ENCODE measurements around the gene ZNF782.
"Not testable (repeated sequence)": the region's sequence is repeated elsewhere in the genome, so short reads cannot be mapped to it uniquely, and the experiment has no call there.

The ZNF782 gene

DNA sequence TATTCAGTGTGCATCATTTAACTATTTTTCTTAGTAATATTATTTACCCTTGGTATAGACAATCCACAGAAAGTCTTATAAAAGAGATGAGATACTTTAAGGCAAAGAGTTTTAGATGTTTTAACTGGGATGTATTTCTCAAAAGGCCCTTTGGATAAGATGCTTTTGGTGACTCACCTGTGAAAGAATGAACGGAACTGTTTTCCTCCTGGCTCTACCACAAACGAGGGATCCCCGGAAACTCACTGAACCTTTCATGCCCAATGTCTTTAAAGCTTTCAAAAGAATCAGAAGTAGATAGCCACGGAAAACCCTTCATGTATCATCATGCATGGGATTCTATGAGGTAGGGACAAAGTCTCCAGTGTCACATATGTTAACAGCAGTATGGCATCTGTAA is 1.6 kb downstream of the ZNF782 start:
- no peak for DNase-seq

DNA sequence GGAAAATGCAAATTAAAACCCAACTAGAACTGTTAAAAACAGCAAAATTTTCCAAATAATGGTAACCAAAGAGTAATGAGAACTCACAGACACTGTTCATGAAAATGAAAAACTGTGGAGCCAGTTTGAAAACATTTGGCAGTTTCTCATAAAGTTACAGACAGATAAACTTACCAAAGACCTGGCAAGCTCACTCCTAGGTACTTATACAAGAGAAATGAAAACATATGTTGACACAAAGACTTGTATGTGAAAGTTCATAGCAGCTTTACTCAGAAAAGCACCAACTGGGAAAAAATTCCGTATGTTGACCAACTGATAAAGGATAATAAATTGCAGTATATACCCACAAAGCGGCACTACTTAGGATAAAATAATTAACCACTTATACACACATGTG is 10.3 kb downstream of the ZNF782 start:
- no peak for DNase-seq

DNA sequence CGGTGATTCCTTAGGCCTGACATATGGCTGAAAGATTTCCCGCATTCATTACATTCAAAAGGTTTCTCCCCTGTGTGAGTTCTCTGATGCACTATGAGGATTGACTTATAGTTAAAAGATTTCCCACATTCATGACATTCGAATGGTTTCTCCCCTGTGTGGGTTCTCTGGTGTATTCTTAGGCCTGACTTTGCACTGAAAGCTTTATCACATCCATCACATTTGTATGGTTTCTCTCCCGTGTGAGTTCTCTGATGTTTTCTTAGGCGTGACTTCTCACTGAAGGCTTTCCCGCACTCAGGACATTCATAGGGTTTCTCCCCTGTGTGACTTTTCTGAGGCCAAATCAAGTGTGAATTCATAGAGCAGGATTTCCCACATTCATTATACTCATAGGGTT is 35.8 kb downstream of the ZNF782 start:
- no peak for DNase-seq

DNA sequence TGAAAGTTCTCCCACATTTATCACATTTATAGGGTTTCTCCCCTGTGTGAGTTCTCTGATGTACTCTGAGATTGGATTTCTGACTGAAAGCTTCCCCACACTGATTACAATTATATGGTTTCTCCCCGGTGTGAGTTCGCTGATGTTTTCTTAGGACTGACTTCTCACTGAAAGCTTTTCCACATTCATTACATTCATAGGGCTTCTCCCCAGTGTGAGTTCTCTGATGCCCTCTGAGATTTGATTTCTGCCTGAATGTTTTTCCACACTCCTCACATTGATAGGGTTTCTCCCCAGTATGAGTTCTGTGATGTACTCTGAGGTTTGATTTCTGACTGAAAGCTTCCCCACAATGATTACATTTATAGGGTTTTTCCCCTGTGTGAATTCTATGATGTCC is 36.3 kb downstream of the ZNF782 start:
- DNase-seq: no peak

DNA sequence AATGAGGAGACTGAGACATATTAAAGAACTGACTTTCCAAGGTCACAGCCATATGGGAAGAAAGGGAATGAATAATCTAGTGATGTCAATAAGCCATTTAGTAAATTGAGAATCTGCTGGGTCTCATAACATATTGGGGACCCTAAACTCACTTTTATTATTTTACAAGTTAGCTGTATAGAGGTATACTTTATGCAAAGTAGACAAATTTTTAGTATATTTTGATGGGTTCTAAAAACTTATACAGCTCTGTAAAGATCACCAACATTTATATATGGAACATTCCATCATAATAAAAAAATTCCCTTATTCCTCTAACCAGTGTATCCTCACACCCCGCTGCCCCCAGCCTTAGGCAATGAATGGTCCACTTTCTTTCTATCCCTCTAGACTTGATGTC is 40.7 kb downstream of the ZNF782 start:
- DNase-seq: no peak

DNA sequence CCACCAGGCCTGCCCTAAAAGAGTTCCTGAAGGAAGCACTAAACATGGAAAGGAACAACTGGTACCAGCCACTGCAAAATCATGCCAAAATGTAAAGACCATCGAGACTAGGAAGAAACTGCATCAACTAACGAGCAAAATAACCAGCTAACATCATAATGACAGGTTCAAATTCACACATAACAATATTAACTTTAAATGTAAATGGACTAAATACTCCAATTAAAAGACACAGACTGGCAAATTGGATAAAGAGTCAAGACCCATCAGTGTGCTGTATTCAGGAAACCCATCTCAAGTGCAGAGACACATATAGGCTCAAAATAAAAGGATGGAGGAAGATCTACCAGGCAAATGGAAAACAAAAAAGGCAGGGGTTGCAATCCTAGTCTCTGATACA is 55.4 kb downstream of the ZNF782 start:
- not testable (repeated sequence) for DNase-seq

DNA sequence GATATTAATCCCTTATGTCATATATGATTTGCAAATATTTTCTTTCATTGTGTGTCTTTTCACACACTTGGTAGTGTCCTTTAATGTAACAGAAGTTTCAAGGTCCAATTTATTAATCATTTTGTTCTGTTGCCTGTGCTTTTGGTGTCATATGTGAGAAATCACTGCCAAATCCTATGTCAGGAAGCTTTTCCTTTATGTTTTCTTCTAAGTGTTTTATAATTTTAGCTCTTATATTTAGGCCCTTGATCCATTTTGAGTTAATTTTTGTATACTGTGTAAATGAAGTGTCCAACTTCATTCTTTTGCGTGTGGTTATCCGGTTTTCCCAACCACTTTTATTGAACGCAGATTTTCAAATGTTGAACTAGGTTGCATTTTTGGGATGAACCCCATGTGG is 70.3 kb downstream of the ZNF782 start:
- no peak for DNase-seq

DNA sequence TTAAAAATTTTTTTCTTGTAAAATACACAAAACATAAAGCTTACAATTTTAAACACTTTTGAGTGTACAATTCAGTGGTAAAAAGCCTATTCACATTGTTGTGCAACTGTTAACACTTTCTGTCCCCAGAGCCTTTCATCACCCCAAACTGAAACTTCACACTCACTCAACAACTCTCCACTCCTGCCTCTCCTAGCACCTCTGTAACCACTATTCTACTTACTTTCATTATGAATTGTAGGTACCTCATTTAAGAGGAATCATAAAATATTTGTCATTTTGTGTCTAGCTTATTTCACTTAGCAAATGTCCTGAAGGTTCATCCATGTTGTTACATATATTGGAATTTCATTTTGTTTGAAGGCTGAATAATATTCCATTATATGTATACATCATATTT is 72.1 kb downstream of the ZNF782 start:
- DNase-seq: no peak

DNA sequence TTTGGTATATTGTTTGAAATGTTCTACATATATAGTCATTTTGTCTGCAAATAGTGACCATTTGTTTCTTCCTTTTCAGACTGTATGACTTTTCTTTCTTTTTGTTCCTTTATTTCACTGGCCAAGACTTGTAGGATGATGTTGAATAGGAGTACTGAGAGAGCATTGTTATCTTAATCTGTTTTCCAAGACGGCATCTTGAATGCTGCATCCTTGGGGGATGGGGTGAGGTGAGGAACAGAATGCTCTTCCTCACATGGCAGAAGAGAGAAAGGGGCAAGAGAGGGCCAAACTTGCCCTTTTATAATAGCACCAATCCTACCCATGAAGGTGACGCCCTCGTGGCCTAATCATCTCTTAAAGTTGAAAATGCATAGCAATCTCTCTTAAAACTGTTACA is 72.8 kb downstream of the ZNF782 start:
- no peak for DNase-seq

DNA sequence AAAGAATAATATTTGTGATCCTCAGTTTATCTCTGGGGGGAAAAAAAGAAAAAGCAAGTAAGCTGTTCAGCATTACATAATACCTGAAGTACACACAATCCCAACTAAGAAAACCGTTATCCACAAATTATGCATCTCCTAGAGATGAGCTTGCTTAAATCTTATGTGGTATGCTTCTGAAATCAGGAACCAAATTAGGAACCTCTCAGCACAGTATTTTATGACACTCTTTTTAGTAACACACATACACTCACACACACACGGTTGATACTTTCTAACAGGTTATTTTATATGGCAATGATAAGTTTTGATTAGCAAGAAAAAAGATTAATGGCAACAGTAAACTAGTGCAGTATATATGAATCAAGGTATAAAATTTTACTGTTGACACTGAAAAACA is 75.2 kb downstream of the ZNF782 start:
- DNase-seq: no peak

DNA sequence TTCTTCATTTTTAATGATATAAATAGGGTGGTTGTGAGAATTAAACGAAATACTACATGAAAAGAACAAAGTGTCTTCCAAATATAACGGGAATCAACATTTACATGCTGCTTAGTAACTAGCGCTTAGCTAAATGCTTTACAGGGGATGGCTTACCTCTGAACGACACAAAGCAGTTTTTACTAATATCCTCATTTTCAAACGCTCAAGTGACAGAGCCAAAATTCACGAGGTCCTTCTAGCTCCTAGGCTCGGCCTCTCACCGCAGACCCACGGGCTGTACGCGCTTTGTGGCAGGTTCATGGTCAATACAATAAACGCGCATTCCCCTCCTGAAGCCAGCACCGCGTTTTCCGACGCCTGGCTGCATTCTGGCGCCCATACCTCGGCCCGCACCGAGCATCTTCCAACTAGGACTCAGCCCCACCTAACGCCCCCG is 76.9 kb downstream of the ZNF782 start:
- DNase-seq: no peak

DNA sequence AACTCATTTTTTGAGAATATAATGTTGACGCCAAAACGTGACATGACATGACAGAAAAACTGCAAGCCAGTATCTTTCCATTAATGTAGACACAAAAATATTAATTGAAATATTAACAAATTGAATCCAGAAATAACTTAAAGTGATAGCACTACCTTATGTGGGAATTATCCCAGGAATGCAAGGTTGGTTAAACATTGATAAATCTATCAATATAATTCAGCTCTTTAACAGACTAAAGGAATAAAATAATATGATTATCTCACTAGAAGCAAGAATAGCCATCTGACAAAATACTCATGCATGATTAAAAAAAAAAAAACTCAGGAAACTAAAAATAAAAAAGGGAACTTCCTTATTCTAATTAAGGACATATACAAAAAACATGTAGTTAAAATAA is 83.2 kb downstream of the ZNF782 start:
- no peak for DNase-seq

DNA sequence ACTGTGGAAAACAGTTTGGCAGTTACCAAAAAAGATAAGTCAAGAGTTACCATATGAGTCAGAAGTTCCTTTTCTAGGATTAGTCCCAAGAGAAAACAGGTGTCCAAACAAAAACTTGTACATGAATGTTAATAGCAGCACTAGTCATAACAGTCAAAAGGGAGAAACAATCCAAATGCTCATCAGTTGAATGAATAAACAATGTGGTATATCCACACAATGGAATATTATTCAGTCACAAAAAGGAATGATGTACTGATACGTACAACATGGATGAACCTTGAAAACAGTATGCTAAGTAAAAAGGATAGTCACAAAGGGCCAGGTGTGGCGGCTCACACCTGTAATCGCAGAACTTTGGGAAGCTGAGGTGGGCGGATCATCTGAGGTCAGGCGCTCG is 84.3 kb downstream of the ZNF782 start:
- no peak for DNase-seq
